Measurements from ENCODE around the gene HAAO.

HAAO gene

DNA sequence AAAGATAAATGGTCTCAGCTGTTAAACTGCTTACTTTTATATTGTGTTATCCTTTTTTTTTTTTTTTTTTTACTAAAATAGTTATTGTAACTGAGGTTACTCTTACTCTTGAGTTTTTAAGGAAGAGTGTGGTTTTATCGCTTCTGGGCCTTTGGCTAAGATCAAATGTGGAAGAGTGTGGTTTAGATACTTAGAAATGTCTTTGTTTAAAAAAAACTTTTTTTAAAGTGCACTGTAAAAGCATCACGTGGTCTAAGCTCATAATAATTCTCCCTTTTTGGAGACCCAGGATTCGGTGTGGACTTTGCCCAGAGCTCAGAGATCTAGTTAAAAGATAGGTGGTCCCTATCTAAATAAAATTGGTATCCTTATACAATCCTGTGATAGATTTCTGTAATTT is 16.6 kb downstream of the HAAO start:
- no peak overlapping the region for H3K27ac ChIP-seq
- TF ChIP-seq, protein P1, sequence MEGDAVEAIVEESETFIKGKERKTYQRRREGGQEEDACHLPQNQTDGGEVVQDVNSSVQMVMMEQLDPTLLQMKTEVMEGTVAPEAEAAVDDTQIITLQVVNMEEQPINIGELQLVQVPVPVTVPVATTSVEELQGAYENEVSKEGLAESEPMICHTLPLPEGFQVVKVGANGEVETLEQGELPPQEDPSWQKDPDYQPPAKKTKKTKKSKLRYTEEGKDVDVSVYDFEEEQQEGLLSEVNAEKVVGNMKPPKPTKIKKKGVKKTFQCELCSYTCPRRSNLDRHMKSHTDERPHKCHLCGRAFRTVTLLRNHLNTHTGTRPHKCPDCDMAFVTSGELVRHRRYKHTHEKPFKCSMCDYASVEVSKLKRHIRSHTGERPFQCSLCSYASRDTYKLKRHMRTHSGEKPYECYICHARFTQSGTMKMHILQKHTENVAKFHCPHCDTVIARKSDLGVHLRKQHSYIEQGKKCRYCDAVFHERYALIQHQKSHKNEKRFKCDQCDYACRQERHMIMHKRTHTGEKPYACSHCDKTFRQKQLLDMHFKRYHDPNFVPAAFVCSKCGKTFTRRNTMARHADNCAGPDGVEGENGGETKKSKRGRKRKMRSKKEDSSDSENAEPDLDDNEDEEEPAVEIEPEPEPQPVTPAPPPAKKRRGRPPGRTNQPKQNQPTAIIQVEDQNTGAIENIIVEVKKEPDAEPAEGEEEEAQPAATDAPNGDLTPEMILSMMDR (IDR thresholded peaks at IDR 0.05): no peak
- no peak for TF ChIP-seq ZFX (IDR thresholded peaks at IDR 0.05; ENCODE audit: borderline replicate concordance)

- H3K27ac ChIP-seq: no peak overlapping the region
- TF ChIP-seq, protein P1 (IDR thresholded peaks at IDR 0.05): no peak
- TF ChIP-seq ZFX (IDR thresholded peaks at IDR 0.05; ENCODE audit: borderline replicate concordance): no peak
These were observed 17.2 kb downstream of the HAAO start for GRCh38 chr2:42775186-42775585.

DNA sequence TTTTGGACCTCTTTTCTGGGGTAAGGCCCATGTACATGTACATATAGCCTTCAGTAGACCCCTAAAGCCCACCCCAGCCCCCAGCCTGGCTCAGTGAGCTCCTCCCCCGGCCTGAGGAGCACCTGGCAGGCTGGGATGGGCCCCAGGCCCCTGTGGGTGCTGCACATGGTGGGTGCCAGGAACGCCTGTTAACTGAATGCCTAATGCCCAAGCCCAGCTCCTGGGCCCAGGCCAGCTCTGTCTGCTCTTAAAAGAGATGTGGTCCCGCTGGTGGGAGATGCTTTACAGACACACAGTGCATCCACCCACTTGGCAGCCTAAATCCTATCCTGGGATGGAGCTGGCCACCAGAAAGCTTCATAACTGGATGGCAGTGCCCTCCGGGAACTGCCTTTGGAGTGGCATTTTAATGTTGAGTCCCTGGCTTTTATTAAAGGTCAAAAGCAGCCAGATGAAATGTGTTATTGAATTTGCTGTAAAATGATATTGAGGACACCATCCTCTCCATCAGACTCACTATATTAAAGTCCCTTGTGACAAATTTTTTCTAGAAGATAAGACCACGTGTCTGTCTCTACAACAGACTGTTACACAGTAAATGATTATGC is 20.7 kb downstream of the HAAO start:
- TF ChIP-seq, protein P1 (IDR thresholded peaks at IDR 0.05): no peak
- TF ChIP-seq ZFX (IDR thresholded peaks at IDR 0.05; ENCODE audit: borderline replicate concordance): no peak

DNA sequence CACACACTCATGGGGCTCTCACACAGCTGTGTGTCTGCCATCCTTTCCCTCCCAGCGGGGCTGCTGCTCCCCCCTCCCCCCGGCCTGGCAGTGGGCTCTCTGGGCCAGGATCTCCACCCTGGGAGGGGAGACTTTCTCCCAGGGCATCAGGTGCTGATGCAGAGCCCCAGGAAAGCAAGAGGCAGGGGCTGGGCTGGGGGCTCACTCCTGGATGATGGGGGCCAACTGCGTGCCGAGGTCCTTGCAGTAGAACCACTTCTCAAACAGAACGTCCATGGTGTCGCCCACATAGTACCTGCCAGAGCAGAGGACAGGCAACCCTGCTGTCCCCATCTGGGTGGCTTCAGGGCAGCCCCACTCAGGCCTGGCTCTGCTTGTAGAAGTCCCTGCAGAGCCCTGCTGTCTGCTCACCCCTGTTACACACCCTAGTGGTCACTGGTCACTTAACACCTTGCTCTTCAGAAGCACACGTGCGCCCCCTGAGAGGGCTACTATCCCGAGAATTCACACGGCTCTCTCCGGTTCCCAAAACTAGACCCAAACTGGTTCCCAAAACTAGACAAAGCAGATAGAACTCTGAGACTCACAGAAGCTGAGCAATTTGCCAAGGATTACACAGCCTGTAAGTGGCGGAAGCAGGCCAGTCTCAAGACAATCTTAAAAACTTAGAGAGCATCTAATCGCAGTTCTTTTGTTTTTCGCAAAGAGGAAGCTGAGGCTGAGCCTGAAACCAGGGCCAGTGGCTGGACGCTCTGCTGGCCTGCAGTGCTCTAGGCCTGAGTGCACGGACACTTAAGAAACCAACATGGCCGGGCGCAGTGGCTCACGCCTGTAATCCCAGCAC is 21.9 kb downstream of the HAAO start:
- TF ChIP-seq ZFX (IDR thresholded peaks at IDR 0.05; ENCODE audit: borderline replicate concordance): no peak
- TF ChIP-seq, protein P1 (IDR thresholded peaks at IDR 0.05): peak; percentile 21; the same call in 1 of the 2 replicates
- no peak overlapping the region for H3K27ac ChIP-seq

More for the DNA sequence above, 20.7 kb downstream of the HAAO start:
- no peak overlapping the region for H3K27ac ChIP-seq

DNA sequence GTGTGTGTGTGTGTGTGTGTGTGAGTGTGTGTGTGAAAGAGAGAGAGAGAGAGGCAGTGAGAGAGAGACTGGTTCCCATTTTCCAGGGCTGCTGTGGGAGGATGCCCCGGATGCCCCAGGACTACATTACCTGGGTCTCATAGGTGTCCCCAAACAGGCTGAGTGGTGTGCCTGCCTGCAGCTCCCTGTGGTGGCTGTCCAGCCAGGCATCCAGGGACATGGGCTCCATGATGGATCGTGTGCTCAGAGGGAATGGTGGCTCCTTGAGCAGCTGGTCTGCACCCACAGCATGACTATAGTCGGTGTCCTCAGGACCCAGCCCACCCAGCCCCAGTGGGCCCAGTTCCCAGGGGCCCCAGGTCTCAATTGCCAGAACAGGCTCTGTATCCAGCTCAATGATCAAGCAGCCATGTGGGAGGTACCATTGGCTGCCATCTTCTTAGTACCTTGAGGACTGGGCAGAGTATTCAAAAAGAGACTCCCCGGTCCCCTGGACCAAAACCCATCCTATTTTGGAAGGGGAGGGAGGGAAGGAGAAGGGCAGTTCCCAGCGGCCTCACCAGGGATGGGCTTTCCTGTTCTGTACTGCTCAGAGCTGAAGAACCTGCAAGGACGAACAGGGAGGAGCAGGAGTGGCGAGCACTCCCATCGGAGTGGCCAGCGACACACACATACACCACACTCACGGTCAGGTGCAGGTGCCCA is 22.6 kb downstream of the HAAO start:
- no peak overlapping the region for H3K27ac ChIP-seq
- TF ChIP-seq ZFX (IDR thresholded peaks at IDR 0.05; ENCODE audit: borderline replicate concordance): no peak
- TF ChIP-seq, protein P1 (IDR thresholded peaks at IDR 0.05): no peak

GRCh38 chr2:42768706-42769256 is 23.6 kb downstream of the HAAO start:
- H3K27ac ChIP-seq: no peak overlapping the region
- no peak for TF ChIP-seq ZFX (IDR thresholded peaks at IDR 0.05; ENCODE audit: borderline replicate concordance)
- TF ChIP-seq, protein P1 (IDR thresholded peaks at IDR 0.05): no peak
